ENCODE data around the gene CTXND1.

DNA sequence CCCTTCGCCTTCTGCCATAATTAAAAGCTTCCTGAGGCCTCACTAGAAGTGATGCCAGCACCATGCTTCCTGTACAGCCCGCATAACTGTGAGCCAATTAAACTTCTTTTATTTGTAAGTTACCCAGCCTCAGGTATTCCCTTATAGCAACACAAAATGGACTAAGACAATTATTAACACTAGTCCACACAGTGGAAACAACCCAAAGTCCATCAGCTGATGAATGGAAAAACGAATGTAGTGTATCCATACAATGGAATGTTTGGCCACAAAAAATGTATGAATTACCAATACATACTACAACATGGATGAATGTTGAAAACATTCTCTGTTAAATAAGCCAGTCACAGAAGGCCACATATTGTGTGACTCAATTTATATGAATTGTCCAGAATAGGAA, 22.5 kb upstream of the CTXND1 start:
- TF ChIP-seq, protein P1, sequence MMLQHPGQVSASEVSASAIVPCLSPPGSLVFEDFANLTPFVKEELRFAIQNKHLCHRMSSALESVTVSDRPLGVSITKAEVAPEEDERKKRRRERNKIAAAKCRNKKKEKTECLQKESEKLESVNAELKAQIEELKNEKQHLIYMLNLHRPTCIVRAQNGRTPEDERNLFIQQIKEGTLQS (CRISPR knock-in tag; conservative IDR thresholded peaks at IDR 0.05): no peak
- no peak for TF ChIP-seq ZNF263 (CRISPR knock-in tag; IDR thresholded peaks at IDR 0.05; ENCODE audit: low read depth)
- TF ChIP-seq, protein P2, sequence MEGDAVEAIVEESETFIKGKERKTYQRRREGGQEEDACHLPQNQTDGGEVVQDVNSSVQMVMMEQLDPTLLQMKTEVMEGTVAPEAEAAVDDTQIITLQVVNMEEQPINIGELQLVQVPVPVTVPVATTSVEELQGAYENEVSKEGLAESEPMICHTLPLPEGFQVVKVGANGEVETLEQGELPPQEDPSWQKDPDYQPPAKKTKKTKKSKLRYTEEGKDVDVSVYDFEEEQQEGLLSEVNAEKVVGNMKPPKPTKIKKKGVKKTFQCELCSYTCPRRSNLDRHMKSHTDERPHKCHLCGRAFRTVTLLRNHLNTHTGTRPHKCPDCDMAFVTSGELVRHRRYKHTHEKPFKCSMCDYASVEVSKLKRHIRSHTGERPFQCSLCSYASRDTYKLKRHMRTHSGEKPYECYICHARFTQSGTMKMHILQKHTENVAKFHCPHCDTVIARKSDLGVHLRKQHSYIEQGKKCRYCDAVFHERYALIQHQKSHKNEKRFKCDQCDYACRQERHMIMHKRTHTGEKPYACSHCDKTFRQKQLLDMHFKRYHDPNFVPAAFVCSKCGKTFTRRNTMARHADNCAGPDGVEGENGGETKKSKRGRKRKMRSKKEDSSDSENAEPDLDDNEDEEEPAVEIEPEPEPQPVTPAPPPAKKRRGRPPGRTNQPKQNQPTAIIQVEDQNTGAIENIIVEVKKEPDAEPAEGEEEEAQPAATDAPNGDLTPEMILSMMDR (IDR thresholded peaks at IDR 0.05): no peak
- TF ChIP-seq NR2C2 (CRISPR knock-in tag; IDR thresholded peaks at IDR 0.05): no peak
- TF ChIP-seq, protein P3, sequence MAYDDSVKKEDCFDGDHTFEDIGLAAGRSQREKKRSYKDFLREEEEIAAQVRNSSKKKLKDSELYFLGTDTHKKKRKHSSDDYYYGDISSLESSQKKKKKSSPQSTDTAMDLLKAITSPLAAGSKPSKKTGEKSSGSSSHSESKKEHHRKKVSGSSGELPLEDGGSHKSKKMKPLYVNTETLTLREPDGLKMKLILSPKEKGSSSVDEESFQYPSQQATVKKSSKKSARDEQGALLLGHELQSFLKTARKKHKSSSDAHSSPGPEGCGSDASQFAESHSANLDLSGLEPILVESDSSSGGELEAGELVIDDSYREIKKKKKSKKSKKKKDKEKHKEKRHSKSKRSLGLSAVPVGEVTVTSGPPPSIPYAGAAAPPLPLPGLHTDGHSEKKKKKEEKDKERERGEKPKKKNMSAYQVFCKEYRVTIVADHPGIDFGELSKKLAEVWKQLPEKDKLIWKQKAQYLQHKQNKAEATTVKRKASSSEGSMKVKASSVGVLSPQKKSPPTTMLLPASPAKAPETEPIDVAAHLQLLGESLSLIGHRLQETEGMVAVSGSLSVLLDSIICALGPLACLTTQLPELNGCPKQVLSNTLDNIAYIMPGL (CRISPR knock-in tag; IDR thresholded peaks at IDR 0.05): no peak
- TF ChIP-seq NFYB (CRISPR knock-in tag; conservative IDR thresholded peaks at IDR 0.05; ENCODE audit: low read depth): no peak
- no peak for TF ChIP-seq ETV6 (CRISPR knock-in tag; IDR thresholded peaks at IDR 0.05)
- TF ChIP-seq TEAD4 (CRISPR knock-in tag; IDR thresholded peaks at IDR 0.05): no peak

Measured in WTC11 (cell line).